Neural progenitor cell (in vitro differentiated cells): ENCODE data around the gene SSBP4. TPM values are rescaled to one million over a fixed set of nuclear protein-coding genes. Genes with fewer than 3 reads are reported as not detected.

Experiments
- DNase-seq: peaks from one replicate; pipeline ENCODE4 v3.0.0-alpha.2; 2016; ENCODE audit warnings: low spot score
- H2AFZ ChIP-seq: fragments of 200-600 bp; sonication (generic); replicated peaks from 2 replicates; pipeline ENCODE4 v1.6.1; 2016; ENCODE audit warnings: antibody characterized with exemption
- H3F3A ChIP-seq: fragments of 200-600 bp; sonication (generic); 2 replicates; pipeline ENCODE4 v1.6.1; 2016; ENCODE audit warnings: antibody characterized with exemption, low read depth
- H3K27ac ChIP-seq: fragments of 200-600 bp; sonication (generic); 2 replicates; pipeline ENCODE4 v1.5.1; 2016; ENCODE audit warnings: mild to moderate bottlenecking
- H3K27me3 ChIP-seq: fragments of 200-600 bp; sonication (generic); 2 replicates; pipeline ENCODE4 v1.6.1; 2016; ENCODE audit warnings: mild to moderate bottlenecking, moderate library complexity
- H3K36me3 ChIP-seq: fragments of 200-600 bp; sonication (generic); 2 replicates; pipeline ENCODE4 v1.5.1; 2016
- H3K4me1 ChIP-seq: fragments of 200-600 bp; sonication (generic); 2 replicates; pipeline ENCODE4 v1.6.1; 2016; ENCODE audit warnings: mixed run types
- H3K4me2 ChIP-seq: fragments of 200-600 bp; sonication (generic); 2 replicates; pipeline ENCODE4 v1.6.1; 2016
- H3K4me3 ChIP-seq: fragments of 200-600 bp; sonication (generic); 2 replicates; pipeline ENCODE4 v1.5.1; 2016
- H3K79me2 ChIP-seq: fragments of 200-600 bp; sonication (generic); 2 replicates; pipeline ENCODE4 v1.6.1; 2016; ENCODE audit warnings: low read depth
- H3K9ac ChIP-seq: fragments of 200-600 bp; sonication (generic); 2 replicates; pipeline ENCODE4 v1.6.1; 2016
- H3K9me3 ChIP-seq: fragments of 200-600 bp; sonication (generic); 2 replicates; pipeline ENCODE4 v1.5.1; 2016; ENCODE audit warnings: low read depth
- H4K20me1 ChIP-seq: fragments of 200-600 bp; sonication (generic); 2 replicates; pipeline ENCODE4 v1.6.1; 2016; ENCODE audit warnings: low read depth
- H3K27ac Mint-ChIP-seq: 3 replicates; pipeline ENCODE4 v1.8.0; 2021; ENCODE audit warnings: mixed read lengths
- H3K27me3 Mint-ChIP-seq: 2 replicates; pipeline ENCODE4 v1.8.0; 2022; ENCODE audit warnings: low read depth, mild to moderate bottlenecking, inconsistent platforms, moderate library complexity, mixed read lengths; ENCODE audit not compliant: insufficient read depth
- H3K36me3 Mint-ChIP-seq: 3 replicates; pipeline ENCODE4 v1.8.0; 2021; ENCODE audit warnings: mixed read lengths
- H3K4me1 Mint-ChIP-seq: 3 replicates; pipeline ENCODE4 v1.8.0; 2021; ENCODE audit warnings: mixed read lengths
- H3K4me3 Mint-ChIP-seq: 3 replicates; pipeline ENCODE4 v1.8.0; 2021; ENCODE audit warnings: mild to moderate bottlenecking, moderate library complexity, mixed read lengths
- H3K9me3 Mint-ChIP-seq: 3 replicates; pipeline ENCODE4 v1.8.0; 2020; ENCODE audit warnings: mixed read lengths
- CTCF ChIP-seq: fragments of 200-600 bp; sonication (generic); IDR thresholded peaks from 2 replicates; pipeline ENCODE4 v1.5.1; 2017; ENCODE audit warnings: antibody characterized with exemption, mild to moderate bottlenecking
- EZH2 ChIP-seq: fragments of 200-600 bp; sonication (generic); IDR thresholded peaks from 2 replicates; pipeline ENCODE4 v1.6.1; 2017; ENCODE audit warnings: antibody characterized with exemption, mild to moderate bottlenecking, moderate library complexity
- EZH2phosphoT487 ChIP-seq: fragments of 200-600 bp; sonication (generic); IDR thresholded peaks from 2 replicates; pipeline ENCODE4 v1.6.1; 2017; ENCODE audit warnings: antibody characterized with exemption
- total RNA-seq: library from RNA; depleted of rRNA; stranded (reverse); fragments of >200 nt; gene quantifications from 2 replicates; pipeline ENCODE4 v1.2.3, GENCODE V29; 2015; ENCODE audit warnings: low replicate concordance

SSBP4 gene
- total RNA-seq, 1 donor from 2014 or later = 21.1 TPM

- Mint-ChIP-seq H3K9me3 (peaks cover 2% of the 10 kb centered on the region), H3K27ac (peak within 1 kb of the TSS; percentile 97), H3K4me3 (peak within 1 kb of the TSS; percentile 87), H3K4me1 (peaks cover 52% of the 10 kb centered on the region), H3K27me3 (peaks cover 8% of the 10 kb centered on the region), H3K36me3 (peaks cover 8% of the 10 kb centered on the region)
- H3F3A ChIP-seq = peaks cover 72% of the 10 kb centered on the region
- DNase-seq = peak; percentile 85
- H3K36me3 ChIP-seq = no peaks in the 10 kb centered on the region
- H3K4me1 ChIP-seq = peaks cover 36% of the 10 kb centered on the region
- TF ChIP-seq EZH2 (no peak), EZH2phosphoT487 (no peak), CTCF (peak; percentile 2)
- H3K27ac ChIP-seq = peak within 1 kb of the TSS; percentile 75
- H3K9ac ChIP-seq = no peak within 1 kb of the TSS
- no peaks in the 10 kb centered on the region for H3K27me3 ChIP-seq
- peaks cover 6% of the 10 kb centered on the region for H3K79me2 ChIP-seq
- peaks cover 33% of the 10 kb centered on the region for H4K20me1 ChIP-seq
- peak within 1 kb of the TSS; percentile 70 for H3K4me3 ChIP-seq
- no peak within 1 kb of the TSS for H2AFZ ChIP-seq
- H3K9me3 ChIP-seq = no peaks in the 10 kb centered on the region
- H3K4me2 ChIP-seq = peak within 1 kb of the TSS; percentile 78
Observed at GRCh38 chr19:18437491-18438330, 18.5 kb downstream of the SSBP4 start, which contains the start of gene ISYNA1. Gene ISYNA1, minus strand, starts transcription at chr19:18438133. Its CDS starts 154 bp downstream, at chr19:18437979.

GRCh38 chr19:18438331-18439024, 19.3 kb downstream of the SSBP4 start:
- Mint-ChIP-seq H3K4me3 (peak overlapping the region; percentile 80), H3K36me3 (peaks cover 11% of the 10 kb centered on the region), H3K4me1 (peaks cover 52% of the 10 kb centered on the region), H3K27me3 (peaks cover 10% of the 10 kb centered on the region), H3K9me3 (peaks cover 2% of the 10 kb centered on the region), H3K27ac (peak overlapping the region; percentile 97)
- H3F3A ChIP-seq = peaks cover 67% of the 10 kb centered on the region
- H3K9ac ChIP-seq = no peak overlapping the region
- no peak overlapping the region for H2AFZ ChIP-seq
- peaks cover 33% of the 10 kb centered on the region for H4K20me1 ChIP-seq
- no peaks in the 10 kb centered on the region for H3K9me3 ChIP-seq
- H3K36me3 ChIP-seq = no peaks in the 10 kb centered on the region
- H3K4me3 ChIP-seq = peak overlapping the region; percentile 70
- H3K4me2 ChIP-seq = peak overlapping the region; percentile 78
- H3K79me2 ChIP-seq = peaks cover 6% of the 10 kb centered on the region
- no peaks in the 10 kb centered on the region for H3K27me3 ChIP-seq
- peak; percentile 73 for DNase-seq
- peak overlapping the region; percentile 75 for H3K27ac ChIP-seq
- TF ChIP-seq EZH2phosphoT487 = no peak
- TF ChIP-seq CTCF = no peak
- TF ChIP-seq EZH2 = no peak
- peaks cover 29% of the 10 kb centered on the region for H3K4me1 ChIP-seq

GRCh38 chr19:18439025-18439909, 20.1 kb downstream of the SSBP4 start:
- H3K36me3 ChIP-seq = no peaks in the 10 kb centered on the region
- peaks cover 29% of the 10 kb centered on the region for H4K20me1 ChIP-seq
- H3K4me3 ChIP-seq = peak overlapping the region; percentile 4
- no peak overlapping the region for H2AFZ ChIP-seq
- H3K9me3 Mint-ChIP-seq = peaks cover 2% of the 10 kb centered on the region
- H3K4me1 ChIP-seq = peaks cover 24% of the 10 kb centered on the region
- peak overlapping the region; percentile 78 for H3K4me2 ChIP-seq
- peaks cover 50% of the 10 kb centered on the region for H3K4me1 Mint-ChIP-seq
- no peak overlapping the region for H3K9ac ChIP-seq
- H3K27me3 Mint-ChIP-seq = peaks cover 8% of the 10 kb centered on the region
- H3K27ac ChIP-seq = peak overlapping the region; percentile 75
- H3K27me3 ChIP-seq = no peaks in the 10 kb centered on the region
- TF ChIP-seq EZH2phosphoT487 = no peak
- peak; percentile 32 for TF ChIP-seq CTCF
- H3K79me2 ChIP-seq = peaks cover 3% of the 10 kb centered on the region
- peak overlapping the region; percentile 97 for H3K27ac Mint-ChIP-seq
- peaks cover 63% of the 10 kb centered on the region for H3F3A ChIP-seq
- H3K36me3 Mint-ChIP-seq = peaks cover 11% of the 10 kb centered on the region
- H3K4me3 Mint-ChIP-seq = peak overlapping the region; percentile 80
- peak; percentile 76 for DNase-seq
- H3K9me3 ChIP-seq = no peaks in the 10 kb centered on the region
